ENCODE data around the gene AMN1. TPM values are rescaled to one million over a fixed set of nuclear protein-coding genes. Genes with fewer than 3 reads are reported as not detected.

AMN1 gene
- total and polyA plus RNA-seq, 2 of the 13 experiments (the other 11 are each of a cell fraction or from before 2014, with no cell fraction given) = 7.5 to 26.5 TPM

- TF ChIP-seq RXRA (CRISPR knock-in tag; IDR thresholded peaks at IDR 0.05) = no peak
- TF ChIP-seq PLRG1 (conservative IDR thresholded peaks at IDR 0.05) = no peak
- TF ChIP-seq ZNF546 (CRISPR knock-in tag; conservative IDR thresholded peaks at IDR 0.05) = no peak
- TF ChIP-seq ZNF609 (CRISPR knock-in tag; IDR thresholded peaks at IDR 0.05; ENCODE audit: borderline replicate concordance) = no peak
- no peak for TF ChIP-seq RARA (CRISPR knock-in tag; IDR thresholded peaks at IDR 0.05)
- TF ChIP-seq RFX3 (CRISPR knock-in tag; IDR thresholded peaks at IDR 0.05) = no peak
- TF ChIP-seq ZNF549 (CRISPR knock-in tag; IDR thresholded peaks at IDR 0.05) = no peak
- no peak for TF ChIP-seq SMARCE1 (IDR thresholded peaks at IDR 0.05; ENCODE audit: borderline replicate concordance)
- no peak for TF ChIP-seq FOXC1 (CRISPR knock-in tag; IDR thresholded peaks at IDR 0.05; ENCODE audit: borderline replicate concordance)
- no peak for TF ChIP-seq ZNF496 (CRISPR knock-in tag; IDR thresholded peaks at IDR 0.05; ENCODE audit: insufficient replicate concordance)
- no peak for TF ChIP-seq TFDP1 (CRISPR knock-in tag; IDR thresholded peaks at IDR 0.05; ENCODE audit: borderline replicate concordance)
- no peak for TF ChIP-seq UBTF (CRISPR knock-in tag; IDR thresholded peaks at IDR 0.05)
- no peak for TF ChIP-seq ZNF530 (CRISPR knock-in tag; IDR thresholded peaks at IDR 0.05; ENCODE audit: low read depth)
- no peak for TF ChIP-seq RERE (CRISPR knock-in tag; IDR thresholded peaks at IDR 0.05; ENCODE audit: low read depth)
- no peak for TF ChIP-seq STAT5B (CRISPR knock-in tag; IDR thresholded peaks at IDR 0.05)
- no peak for TF ChIP-seq GTF3A (CRISPR knock-in tag; conservative IDR thresholded peaks at IDR 0.05)
Observed at GRCh38 chr12:31714406-31715271, 14.2 kb downstream of the AMN1 start (continued).

Measured in HepG2 (cell line).